ENCODE results near the gene ZNF582. TPM values are rescaled to one million over a fixed set of nuclear protein-coding genes. Genes with fewer than 3 reads are reported as not detected.

Gene ZNF582
- total RNA-seq (1 to 10 TPM; 3.3 to 8.1 (median 5.4) TPM), polyA plus RNA-seq (1 to 10 TPM; 2.7 to 5.2 (median 4.5) TPM)
- long read RNA-seq, donor 1, partial matches to known transcripts, result 0 of 2 reads
- long read RNA-seq, donor 1, other reads (novel, unspliced or antisense), result 0 of 2 reads
- long read RNA-seq, donor 2, result 0 reads

- 2 to 3% (median 2%) methylated on average over 34 to 73 of the region's 73 CpGs for WGBS, 5 donors
- peak in 1 of 3 donors; percentile 27 for TF ChIP-seq POLR2A (IDR thresholded peaks at IDR 0.05)
- peak; percentile 93 to 96 (median 93) for TF ChIP-seq POLR2AphosphoS5 (IDR thresholded peaks at IDR 0.05)
- TF ChIP-seq CTCF (IDR thresholded peaks at IDR 0.05 in 8 of 11, conservative IDR thresholded peaks at IDR 0.05 in 3 of 11), result peak; percentile 40 to 86 (median 79)
- Histone ChIP-seq H3K27me3 (replicated peaks in 1 of 7) (no peaks in the 10 kb centered on the region), H3K36me3 (peaks cover 3 to 58% (median 36%) of the 10 kb centered on the region in 6 donors), H3K27ac (peak within 1 kb of the TSS; percentile 92 to 100 (median 98)), H3K9me3 (peaks cover 0 to 89% (median 59%) of the 10 kb centered on the region in 8 donors), H3K4me3 (peak within 1 kb of the TSS; percentile 50 to 79 (median 70)), H3K4me1 (peaks cover 0 to 21% (median 16%) of the 10 kb centered on the region in 6 donors)
- DNase-seq, result peak; percentile 98
- intact Hi-C loops (cut with DNase I; ENCODE audit: low total_unique reads), result no loop called here
Observed at GRCh38 chr19:56393119-56394012, at the start of gene ZNF582. Gene ZNF582, minus strand, starts transcription at chr19:56393534. Its CDS starts 1,782 bp downstream, at chr19:56391752.

GRCh38 chr19:56441206-56441792, 48.0 kb upstream of the ZNF582 start:
- peaks cover 42 to 90% (median 87%) of the 10 kb centered on the region in 8 donors for H3K9me3 ChIP-seq

GRCh38 chr19:56423985-56424353, 30.6 kb upstream of the ZNF582 start:
- intact Hi-C loops (cut with DNase I; ENCODE audit: low total_unique reads), result no loop called here
- Histone ChIP-seq H3K27ac (no peak overlapping the region), H3K36me3 (peaks cover 20 to 55% (median 47%) of the 10 kb centered on the region in 6 donors), H3K4me1 (no peaks in the 10 kb centered on the region), H3K27me3 (replicated peaks in 1 of 7) (no peaks in the 10 kb centered on the region), H3K9me3 (peaks cover 87 to 100% (median 100%) of the 10 kb centered on the region in 8 donors), H3K4me3 (no peak overlapping the region)
- DNase-seq, result no peak
- no peak for TF ChIP-seq POLR2AphosphoS5 (IDR thresholded peaks at IDR 0.05)
- TF ChIP-seq CTCF (IDR thresholded peaks at IDR 0.05 in 8 of 11, conservative IDR thresholded peaks at IDR 0.05 in 3 of 11), result no peak
- no peak for TF ChIP-seq POLR2A (IDR thresholded peaks at IDR 0.05)
- 79 to 94% (median 94%) methylated on average over 1 of the region's 1 CpG for WGBS, 5 donors

More at GRCh38 chr19:56441206-56441792, 48.0 kb upstream of the ZNF582 start:
- H3K4me1 ChIP-seq, result no peaks in the 10 kb centered on the region
- DNase-seq, result no peak
- peaks cover 7 to 36% (median 16%) of the 10 kb centered on the region in 6 donors for H3K36me3 ChIP-seq
- no peak overlapping the region for H3K27ac ChIP-seq
- WGBS, 5 donors, result 88 to 97% (median 93%) methylated on average over 8 of the region's 8 CpGs
- no peak for TF ChIP-seq CTCF (IDR thresholded peaks at IDR 0.05 in 8 of 11, conservative IDR thresholded peaks at IDR 0.05 in 3 of 11)
- no peak for TF ChIP-seq POLR2AphosphoS5 (IDR thresholded peaks at IDR 0.05)
- no peak for TF ChIP-seq POLR2A (IDR thresholded peaks at IDR 0.05)
- H3K4me3 ChIP-seq, result no peak overlapping the region
- intact Hi-C loops (cut with DNase I; ENCODE audit: low total_unique reads), result no loop called here
- H3K27me3 ChIP-seq (replicated peaks in 1 of 7), result no peaks in the 10 kb centered on the region

All from spleen (tissue), 13 donors.